OCI-LY3 (cell line): ENCODE data around the gene LPAR2.

Experiments
- EZH2phosphoT487 ChIP-seq: fragments of 200-600 bp; shearing (Covaris generic); IDR thresholded peaks from 2 replicates; pipeline ENCODE4 v1.6.1; 2018; ENCODE audit warnings: antibody characterized with exemption, mixed run types, low read depth
- TF ChIP-seq, protein P1 (sequence below): fragments of 200-600, 300-600 bp; sonication (generic); IDR thresholded peaks from 2 replicates; pipeline ENCODE4 v1.5.1; 2014; ENCODE audit warnings: antibody characterized with exemption, low read length, low read depth

DNA sequence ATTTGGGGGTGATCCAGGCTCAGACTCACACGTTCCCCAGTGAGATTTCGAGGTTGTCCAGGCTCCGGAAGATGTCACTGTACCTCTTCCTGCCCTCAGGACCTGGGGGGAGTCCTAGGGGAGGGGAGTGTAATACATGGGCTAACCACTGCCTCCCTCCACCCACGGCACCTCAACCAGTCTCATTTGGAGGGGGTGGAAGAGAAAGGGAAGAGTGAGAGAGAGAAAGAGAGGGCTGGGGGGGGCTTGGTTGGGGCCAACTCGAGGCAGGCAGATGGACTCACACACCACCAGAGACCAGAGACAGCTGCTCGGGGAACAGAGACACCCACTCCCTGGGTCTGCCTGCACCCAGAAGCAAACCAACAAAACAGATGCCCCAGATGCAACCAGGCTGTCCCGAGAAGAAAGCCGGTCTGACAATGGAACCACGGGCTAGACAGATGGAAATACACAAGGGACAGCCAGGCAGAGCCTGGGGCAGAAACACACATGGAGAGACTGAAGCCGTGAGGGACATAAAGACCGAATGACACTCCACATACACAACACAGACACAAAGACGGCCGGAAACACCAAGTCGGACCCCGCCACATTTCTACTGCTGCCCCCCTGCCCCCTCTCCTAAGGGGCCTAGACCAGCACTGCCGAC lies 14.6 kb upstream of the LPAR2 start:
- TF ChIP-seq, protein P1, sequence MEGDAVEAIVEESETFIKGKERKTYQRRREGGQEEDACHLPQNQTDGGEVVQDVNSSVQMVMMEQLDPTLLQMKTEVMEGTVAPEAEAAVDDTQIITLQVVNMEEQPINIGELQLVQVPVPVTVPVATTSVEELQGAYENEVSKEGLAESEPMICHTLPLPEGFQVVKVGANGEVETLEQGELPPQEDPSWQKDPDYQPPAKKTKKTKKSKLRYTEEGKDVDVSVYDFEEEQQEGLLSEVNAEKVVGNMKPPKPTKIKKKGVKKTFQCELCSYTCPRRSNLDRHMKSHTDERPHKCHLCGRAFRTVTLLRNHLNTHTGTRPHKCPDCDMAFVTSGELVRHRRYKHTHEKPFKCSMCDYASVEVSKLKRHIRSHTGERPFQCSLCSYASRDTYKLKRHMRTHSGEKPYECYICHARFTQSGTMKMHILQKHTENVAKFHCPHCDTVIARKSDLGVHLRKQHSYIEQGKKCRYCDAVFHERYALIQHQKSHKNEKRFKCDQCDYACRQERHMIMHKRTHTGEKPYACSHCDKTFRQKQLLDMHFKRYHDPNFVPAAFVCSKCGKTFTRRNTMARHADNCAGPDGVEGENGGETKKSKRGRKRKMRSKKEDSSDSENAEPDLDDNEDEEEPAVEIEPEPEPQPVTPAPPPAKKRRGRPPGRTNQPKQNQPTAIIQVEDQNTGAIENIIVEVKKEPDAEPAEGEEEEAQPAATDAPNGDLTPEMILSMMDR: peak; percentile 14; the same call in 1 of the 2 replicates
- no peak for TF ChIP-seq EZH2phosphoT487
